PFSK-1 (cell line): Measurements from ENCODE around the gene SUCLG2.

ENCODE experiments used
- FOXP2 ChIP-seq: optimal IDR thresholded peaks from 2 replicates; pipeline ENCODE3; 2011; ENCODE audit warnings: borderline replicate concordance, control low read depth, inconsistent platforms; ENCODE audit not compliant: insufficient read depth; ENCODE audit errors: extremely low read length, extremely low read depth
- POLR2AphosphoS5 ChIP-seq: IDR thresholded peaks from 2 replicates; pipeline ENCODE4 v1.6.1; 2012; ENCODE audit warnings: low read depth, mild to moderate bottlenecking, control low read depth, low read length, moderate library complexity
- SIN3A ChIP-seq: IDR thresholded peaks from 2 replicates; pipeline ENCODE4 v1.6.1; 2012; ENCODE audit warnings: mild to moderate bottlenecking, low read length, moderate library complexity, borderline replicate concordance; ENCODE audit not compliant: insufficient read depth
- TAF1 ChIP-seq: IDR thresholded peaks from 2 replicates; pipeline ENCODE4 v1.6.1; 2012; ENCODE audit warnings: low read length, control low read depth, borderline replicate concordance; ENCODE audit not compliant: insufficient read depth
- TF ChIP-seq, protein P1 (sequence below), 2 experiments: IDR thresholded peaks; 2 replicates each; pipeline versions ENCODE4 v1.6.1 to v1.8.0; 2011 to 2012; ENCODE audit warnings: low read depth in 2 of 2, low read length in 2 of 2, control low read depth in 1 of 2, inconsistent platforms in 1 of 2, mild to moderate bottlenecking in 1 of 2, moderate library complexity in 1 of 2; ENCODE audit not compliant: insufficient read depth in 1 of 2

SUCLG2 gene

DNA sequence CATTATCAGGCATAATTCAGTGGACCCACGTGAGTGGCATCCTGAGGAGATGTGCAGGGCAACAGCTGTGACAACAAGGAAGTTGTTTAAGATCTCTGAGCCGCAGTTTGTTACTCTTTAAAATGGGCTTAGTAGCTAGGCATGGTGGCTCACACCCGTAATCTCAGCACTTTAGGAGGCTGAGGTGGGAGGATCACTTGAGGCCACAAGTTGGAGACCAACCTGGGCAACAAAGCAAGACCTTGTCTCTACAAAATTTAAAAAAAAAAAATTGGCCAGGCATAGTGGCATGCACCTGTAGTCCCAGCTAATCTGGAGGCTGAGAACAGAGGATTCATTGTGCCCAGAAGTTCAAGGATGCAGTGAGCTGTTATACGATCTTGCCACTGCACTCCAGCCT, 12.2 kb downstream of the SUCLG2 start:
- TF ChIP-seq SIN3A (no peak), FOXP2 (no peak), TAF1 (no peak), POLR2AphosphoS5 (no peak)
- TF ChIP-seq, protein P1, sequence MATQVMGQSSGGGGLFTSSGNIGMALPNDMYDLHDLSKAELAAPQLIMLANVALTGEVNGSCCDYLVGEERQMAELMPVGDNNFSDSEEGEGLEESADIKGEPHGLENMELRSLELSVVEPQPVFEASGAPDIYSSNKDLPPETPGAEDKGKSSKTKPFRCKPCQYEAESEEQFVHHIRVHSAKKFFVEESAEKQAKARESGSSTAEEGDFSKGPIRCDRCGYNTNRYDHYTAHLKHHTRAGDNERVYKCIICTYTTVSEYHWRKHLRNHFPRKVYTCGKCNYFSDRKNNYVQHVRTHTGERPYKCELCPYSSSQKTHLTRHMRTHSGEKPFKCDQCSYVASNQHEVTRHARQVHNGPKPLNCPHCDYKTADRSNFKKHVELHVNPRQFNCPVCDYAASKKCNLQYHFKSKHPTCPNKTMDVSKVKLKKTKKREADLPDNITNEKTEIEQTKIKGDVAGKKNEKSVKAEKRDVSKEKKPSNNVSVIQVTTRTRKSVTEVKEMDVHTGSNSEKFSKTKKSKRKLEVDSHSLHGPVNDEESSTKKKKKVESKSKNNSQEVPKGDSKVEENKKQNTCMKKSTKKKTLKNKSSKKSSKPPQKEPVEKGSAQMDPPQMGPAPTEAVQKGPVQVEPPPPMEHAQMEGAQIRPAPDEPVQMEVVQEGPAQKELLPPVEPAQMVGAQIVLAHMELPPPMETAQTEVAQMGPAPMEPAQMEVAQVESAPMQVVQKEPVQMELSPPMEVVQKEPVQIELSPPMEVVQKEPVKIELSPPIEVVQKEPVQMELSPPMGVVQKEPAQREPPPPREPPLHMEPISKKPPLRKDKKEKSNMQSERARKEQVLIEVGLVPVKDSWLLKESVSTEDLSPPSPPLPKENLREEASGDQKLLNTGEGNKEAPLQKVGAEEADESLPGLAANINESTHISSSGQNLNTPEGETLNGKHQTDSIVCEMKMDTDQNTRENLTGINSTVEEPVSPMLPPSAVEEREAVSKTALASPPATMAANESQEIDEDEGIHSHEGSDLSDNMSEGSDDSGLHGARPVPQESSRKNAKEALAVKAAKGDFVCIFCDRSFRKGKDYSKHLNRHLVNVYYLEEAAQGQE (IDR thresholded peaks at IDR 0.05; ENCODE audit: insufficient read depth in 1 of 2, low read depth in 2 of 2, low read length in 2 of 2), result no peak

- TF ChIP-seq TAF1, result no peak
- TF ChIP-seq SIN3A, result no peak
- no peak for TF ChIP-seq POLR2AphosphoS5
- TF ChIP-seq, protein P1 (IDR thresholded peaks at IDR 0.05; ENCODE audit: insufficient read depth in 1 of 2, low read depth in 2 of 2, low read length in 2 of 2), result no peak
- no peak for TF ChIP-seq FOXP2
These were observed 13.0 kb downstream of the SUCLG2 start for GRCh38 chr3:67641451-67641850.

DNA sequence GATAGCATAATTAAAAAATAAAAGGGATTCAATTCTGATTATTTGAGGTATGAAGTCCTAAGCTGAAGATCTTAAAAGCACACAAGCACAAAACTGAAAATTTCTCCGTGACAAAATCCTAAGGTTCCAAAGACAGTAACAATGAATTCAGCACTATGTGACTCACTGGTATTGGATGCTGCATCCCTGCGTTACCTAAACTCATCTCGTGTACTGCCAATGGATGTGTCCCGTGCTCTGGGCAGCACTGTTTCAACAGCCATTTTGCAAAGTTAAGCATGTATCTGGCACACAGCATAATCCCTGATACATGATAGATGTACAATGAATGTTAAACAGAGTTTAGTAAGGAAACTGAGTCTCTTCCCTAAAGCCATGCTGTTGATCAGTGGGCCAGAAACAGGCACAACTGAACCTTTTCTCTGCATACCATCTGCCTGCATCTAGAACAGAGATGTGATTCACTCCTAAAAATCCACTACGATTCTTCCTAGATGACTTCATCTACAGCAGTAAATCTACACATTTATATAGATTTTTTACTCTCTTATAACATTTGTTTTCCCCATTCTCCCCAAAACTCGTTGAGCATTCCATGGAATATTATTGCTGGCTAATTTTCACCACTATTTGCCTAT, 14.3 kb downstream of the SUCLG2 start:
- no peak for TF ChIP-seq FOXP2
- no peak for TF ChIP-seq TAF1
- TF ChIP-seq SIN3A, result no peak
- TF ChIP-seq, protein P1 (IDR thresholded peaks at IDR 0.05; ENCODE audit: insufficient read depth in 1 of 2, low read depth in 2 of 2, low read length in 2 of 2), result no peak
- TF ChIP-seq POLR2AphosphoS5, result no peak

- TF ChIP-seq FOXP2 (no peak), TAF1 (no peak), POLR2AphosphoS5 (no peak), SIN3A (no peak)
- TF ChIP-seq, protein P1 (IDR thresholded peaks at IDR 0.05; ENCODE audit: insufficient read depth in 1 of 2, low read depth in 2 of 2, low read length in 2 of 2), result no peak
These were observed 17.0 kb downstream of the SUCLG2 start for GRCh38 chr3:67637255-67637900.

DNA sequence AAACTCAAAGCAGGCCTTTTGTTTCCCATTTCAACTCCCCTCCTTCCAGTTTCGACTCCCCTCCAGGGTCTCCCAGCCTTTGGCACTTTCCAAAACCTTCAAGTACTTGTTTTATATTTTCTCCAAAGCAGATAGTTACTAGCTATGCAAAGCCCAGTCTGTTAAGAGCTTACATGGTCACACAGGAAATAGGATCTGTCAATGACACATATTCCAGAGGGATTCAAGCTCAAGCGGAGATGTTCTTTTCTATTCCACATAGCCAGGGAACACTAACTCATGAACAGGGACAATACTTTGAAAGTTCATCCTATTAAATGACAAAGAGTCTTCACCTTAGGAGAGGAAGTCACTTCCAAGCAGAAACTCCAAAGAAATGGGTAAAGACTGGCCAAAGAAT, 18.6 kb downstream of the SUCLG2 start:
- no peak for TF ChIP-seq SIN3A
- TF ChIP-seq, protein P1 (IDR thresholded peaks at IDR 0.05; ENCODE audit: insufficient read depth in 1 of 2, low read depth in 2 of 2, low read length in 2 of 2), result no peak
- TF ChIP-seq TAF1, result no peak
- TF ChIP-seq FOXP2, result no peak
- no peak for TF ChIP-seq POLR2AphosphoS5
